HG02938 (cell line): ENCODE measurements around the gene RRP1B.
"Not testable (repeated sequence)": the region's sequence is repeated elsewhere in the genome, so short reads cannot be mapped to it uniquely, and the experiment has no call there.

Source experiments
- ATAC-seq: cut with Tn5 transposase; IDR thresholded peaks from one replicate; pipeline ENCODE4 v1.9.1; 2021; ENCODE audit warnings: mild to moderate bottlenecking, moderate library complexity; ENCODE audit not compliant: unreplicated experiment

RRP1B gene

DNA sequence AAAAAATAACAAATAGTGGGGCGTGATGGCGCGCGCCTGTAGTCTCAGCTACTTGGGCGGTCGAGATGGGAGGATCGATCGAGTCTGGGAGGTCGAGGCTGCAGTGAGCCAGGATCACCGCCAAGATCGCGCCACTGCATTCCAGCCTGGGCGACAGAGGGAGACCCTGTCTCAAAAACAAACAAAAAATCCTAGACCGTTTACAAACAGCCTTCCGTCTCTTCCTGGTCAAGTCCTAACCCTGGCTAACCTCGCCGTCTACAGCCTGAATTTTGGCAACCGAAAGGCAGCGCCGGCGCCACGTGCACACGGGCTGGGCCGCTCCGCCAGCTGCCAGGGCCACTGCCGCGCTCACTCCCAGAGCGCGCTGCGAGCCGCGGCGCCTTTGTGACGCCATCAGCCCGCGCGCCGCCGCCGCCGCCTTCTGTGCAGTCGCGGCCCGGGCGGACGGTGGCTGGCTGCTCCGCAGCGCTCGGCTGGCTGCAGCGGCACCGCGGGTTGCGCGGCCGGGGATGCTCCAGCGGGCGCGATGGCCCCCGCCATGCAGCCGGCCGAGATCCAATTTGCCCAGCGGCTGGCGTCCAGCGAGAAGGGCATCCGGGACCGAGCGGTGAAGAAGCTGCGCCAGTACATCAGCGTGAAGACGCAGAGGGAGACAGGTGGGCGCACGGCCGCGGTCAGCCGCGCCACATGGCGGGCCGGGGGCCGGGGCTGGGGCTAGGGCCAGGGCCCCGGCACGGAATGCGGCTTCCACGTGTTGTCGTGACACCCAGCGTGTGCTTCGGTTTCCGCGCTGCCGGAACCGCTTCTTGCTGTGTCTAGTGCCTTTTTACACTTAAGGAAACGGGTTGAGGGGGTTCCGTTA lies at the start of gene RRP1B, which contains the start of gene HSF2BP:
Gene RRP1B (plus strand): TSS at position 425 of the 865 bp plus-strand sequence. CDS start 105 bp downstream, at position 530.
Gene HSF2BP (minus strand): TSS at position 353 of the 865 bp plus-strand sequence. CDS start 1,392 bp downstream, outside the sequence.
- no peak for ATAC-seq

- no peak for ATAC-seq
Observed at GRCh38 chr21:43611598-43612369, 47.6 kb upstream of the RRP1B start.

GRCh38 chr21:43613755-43614638 lies 45.4 kb upstream of the RRP1B start:
- no peak for ATAC-seq

GRCh38 chr21:43614839-43615238 lies 44.5 kb upstream of the RRP1B start:
- no peak for ATAC-seq

GRCh38 chr21:43616861-43617260 lies 42.5 kb upstream of the RRP1B start:
- not testable (repeated sequence) for ATAC-seq

DNA sequence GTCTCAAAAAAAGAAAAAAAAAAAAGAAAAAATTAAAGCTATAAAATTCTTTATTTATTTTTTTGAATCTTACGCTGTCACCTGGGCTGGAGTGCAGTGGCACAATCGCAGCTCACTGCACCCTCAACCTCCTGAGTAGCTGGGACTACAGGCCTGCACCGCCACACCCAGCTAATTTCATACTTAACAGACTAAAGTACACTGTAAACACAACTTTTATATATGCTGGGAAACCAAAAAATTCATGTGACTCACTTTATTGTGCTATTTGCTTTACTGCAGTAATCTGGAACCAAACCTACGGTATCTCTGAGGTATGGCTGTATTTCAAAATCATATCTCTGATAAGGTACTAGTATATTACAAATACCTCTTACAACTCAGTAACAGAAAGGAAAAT lies 40.4 kb upstream of the RRP1B start:
- ATAC-seq: no peak

DNA sequence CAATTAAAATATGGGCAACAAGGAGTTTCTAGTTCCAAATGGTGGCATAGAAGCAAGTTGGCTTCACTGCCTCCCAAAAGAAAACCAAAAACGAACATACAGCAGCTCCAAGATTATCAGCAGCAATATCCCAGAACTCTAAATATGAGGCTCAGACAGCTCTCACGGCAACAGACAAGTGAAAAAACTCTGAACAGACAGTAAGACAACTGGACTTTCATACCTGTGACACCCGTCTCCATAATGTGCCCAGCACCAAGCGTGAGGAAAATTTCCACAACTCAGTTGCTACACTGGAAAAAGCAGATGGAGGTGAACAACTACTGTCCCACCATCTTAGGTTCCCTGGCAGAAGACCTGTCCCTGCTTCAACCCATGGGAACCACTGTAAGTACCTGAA lies 40.0 kb upstream of the RRP1B start:
- no peak for ATAC-seq

- no peak for ATAC-seq
Observed at GRCh38 chr21:43619856-43620255, 39.5 kb upstream of the RRP1B start.

GRCh38 chr21:43622796-43623195 lies 36.6 kb upstream of the RRP1B start:
- no peak for ATAC-seq

- ATAC-seq: no peak
Observed at GRCh38 chr21:43623588-43623987, 35.8 kb upstream of the RRP1B start.

DNA sequence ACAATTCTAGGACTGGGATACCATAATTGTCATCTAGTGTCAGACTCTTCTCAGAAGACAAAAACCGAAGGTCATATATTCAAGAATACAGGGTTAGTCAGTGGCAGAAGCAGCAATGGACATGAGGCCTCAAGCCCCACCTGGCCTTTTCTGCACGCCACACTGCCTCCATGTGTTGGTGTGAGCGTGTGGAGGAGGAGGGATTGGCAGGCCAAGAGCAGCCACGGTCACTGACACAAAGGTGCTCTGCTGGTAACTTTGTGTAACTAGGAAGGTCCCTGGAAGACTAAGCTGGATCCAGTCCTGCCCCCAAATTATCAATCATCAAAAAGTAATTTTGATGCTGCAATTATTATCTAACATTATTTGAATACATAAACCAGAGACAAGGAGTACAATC lies 35.0 kb upstream of the RRP1B start:
- no peak for ATAC-seq

DNA sequence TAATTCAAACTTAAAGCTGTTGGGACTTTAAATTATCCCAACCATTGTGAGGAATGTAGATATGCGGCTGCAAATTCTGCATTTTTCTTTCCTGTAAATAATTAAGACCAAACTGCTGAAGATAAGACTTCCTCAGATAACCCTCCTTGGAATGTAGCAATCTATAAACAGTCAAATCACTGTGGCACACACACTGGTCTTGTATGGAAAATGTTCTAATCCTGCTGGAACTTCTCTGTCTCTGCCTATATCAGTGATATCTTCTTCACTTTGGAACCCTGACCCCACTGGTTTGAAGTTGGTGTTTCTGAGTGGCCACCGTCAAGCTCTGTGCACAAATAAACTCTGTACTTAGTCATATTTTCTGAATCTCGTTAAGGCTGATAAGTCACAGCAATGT lies 33.0 kb upstream of the RRP1B start:
- no peak for ATAC-seq

- ATAC-seq: no peak
Observed at GRCh38 chr21:43627527-43627926, 31.8 kb upstream of the RRP1B start.

- ATAC-seq: no peak
Observed at GRCh38 chr21:43631411-43632107, 27.8 kb upstream of the RRP1B start.

GRCh38 chr21:43632373-43632905 lies 26.9 kb upstream of the RRP1B start:
- ATAC-seq: no peak

DNA sequence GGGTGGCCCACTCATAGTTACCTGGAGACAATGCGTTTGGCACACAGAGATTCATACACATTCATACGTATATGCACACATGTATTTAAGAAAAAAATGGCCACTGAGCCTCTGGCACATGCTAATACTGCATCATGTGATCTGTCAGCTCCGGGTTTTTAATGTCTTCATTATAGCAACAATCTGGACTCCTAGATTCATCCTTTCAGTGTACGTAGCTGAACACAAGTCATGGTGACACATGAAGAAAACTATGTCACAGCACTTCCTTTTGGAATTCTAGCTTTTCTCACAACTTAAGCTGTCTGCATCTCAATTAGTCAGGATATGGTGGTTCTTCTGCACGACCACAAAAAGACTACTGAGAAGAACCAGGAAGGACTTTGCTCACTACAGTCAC lies 24.7 kb upstream of the RRP1B start:
- ATAC-seq: no peak

DNA sequence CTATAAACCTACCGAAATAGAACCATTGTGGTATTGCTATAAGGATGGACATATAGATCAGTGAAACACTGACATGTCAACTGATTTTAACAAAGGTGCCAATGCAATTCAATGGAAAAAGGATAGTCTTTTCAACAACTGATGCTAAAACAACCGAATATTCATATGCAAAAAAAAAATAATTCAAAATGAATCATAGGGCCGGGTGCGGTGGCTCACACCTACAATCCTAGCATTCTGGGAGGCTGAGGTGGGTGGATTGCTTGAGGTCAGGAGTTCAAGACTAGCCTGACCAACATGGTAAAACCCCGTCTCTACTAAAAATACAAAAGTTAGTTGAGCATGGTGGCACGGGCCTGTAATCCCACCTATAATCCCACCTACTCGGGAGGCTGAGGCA lies 23.9 kb upstream of the RRP1B start:
- ATAC-seq: no peak

DNA sequence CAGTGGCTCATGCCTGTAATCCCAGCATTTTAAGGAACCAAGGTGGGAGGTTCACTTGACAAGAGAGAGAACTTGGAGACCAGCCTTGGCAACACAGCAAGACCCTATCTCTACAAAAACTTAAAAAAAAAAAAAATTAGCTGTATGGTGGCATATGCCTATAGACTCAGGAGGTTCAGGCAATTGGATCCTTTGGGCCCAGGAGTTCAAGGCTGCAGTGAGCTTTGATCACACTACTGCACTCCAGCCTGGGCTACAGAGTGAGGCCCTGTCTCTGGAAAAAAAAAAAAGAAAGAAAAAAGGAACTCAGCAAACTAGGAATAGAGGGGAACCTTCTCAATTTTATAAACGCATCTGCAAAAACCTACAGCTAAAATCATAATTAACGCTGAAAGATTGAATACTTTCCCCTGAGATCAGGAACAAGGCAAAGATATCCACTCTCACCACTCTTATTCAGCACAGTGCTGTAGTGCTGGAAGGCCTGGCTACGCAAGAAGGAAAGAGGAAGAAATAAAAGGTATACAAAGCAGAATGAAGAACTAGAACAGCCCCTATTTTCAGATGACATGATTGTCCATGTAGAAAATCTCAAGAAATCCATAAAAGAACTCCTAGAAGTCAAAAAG lies 21.7 kb upstream of the RRP1B start:
- ATAC-seq: no peak

DNA sequence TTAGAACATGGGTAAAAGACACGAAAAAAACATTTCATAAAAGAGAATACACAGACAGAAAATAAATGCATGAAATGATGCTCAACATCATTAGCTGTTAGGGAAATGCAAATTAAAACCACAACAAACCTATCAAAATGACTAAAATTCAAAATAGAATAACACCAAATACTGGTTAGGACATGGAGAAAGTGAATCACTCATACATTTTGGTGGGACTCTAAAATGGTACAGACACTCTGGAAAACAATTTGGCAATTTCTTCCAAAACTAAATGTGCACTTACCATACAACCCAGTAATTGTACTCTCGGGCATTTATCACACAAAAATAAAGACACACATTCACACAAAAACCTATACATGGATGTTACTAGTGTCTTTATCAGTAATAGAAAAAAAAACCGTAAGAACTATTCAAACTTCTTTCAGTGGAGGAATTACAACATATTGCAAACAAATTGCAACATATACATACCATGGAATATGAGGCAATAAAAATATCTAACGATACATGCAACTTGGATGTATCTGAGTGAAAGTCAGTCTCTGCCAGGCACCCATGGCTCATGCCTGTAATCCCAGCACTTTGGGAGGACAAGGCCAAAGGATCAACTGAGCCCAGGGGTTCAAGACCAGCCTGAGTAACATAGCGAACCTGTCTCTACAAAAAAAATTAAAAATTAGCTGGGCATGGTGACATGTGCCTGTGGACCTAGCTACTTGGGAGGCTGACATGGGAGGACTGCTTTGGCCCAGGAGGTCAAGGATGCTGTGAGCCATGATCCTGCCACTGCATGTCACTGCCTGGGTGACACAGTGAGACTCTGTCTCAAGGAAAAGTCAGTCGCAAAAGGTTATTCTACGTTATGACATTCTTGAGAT lies 19.6 kb upstream of the RRP1B start:
- no peak for ATAC-seq
